Hepatocyte (in vitro differentiated cells): ENCODE data around the gene TAT. TPM values are rescaled to one million over a fixed set of nuclear protein-coding genes. Genes with fewer than 3 reads are reported as not detected.
A peak's percentile ranks its signal among the peaks of the same experiment; 100 is the strongest.
"Not testable (repeated sequence)": the region's sequence is repeated elsewhere in the genome, so short reads cannot be mapped to it uniquely, and the experiment has no call there.

Source experiments
- DNase-seq: peaks from one replicate; pipeline ENCODE4 v3.0.0-alpha.2; 2016; ENCODE audit warnings: low spot score
- H2AFZ ChIP-seq: fragments of 200-600 bp; sonication (generic); 2 replicates; pipeline ENCODE4 v1.6.0; 2016; ENCODE audit warnings: antibody characterized with exemption, mild to moderate bottlenecking
- H3K27ac ChIP-seq: fragments of 200-600 bp; sonication (generic); 2 replicates; pipeline ENCODE4 v1.5.1; 2016; ENCODE audit warnings: mild to moderate bottlenecking
- H3K27me3 ChIP-seq: fragments of 200-600 bp; sonication (generic); 2 replicates; pipeline ENCODE4 v1.6.1; 2016
- H3K36me3 ChIP-seq: fragments of 200-600 bp; sonication (generic); replicated peaks from 2 replicates; pipeline ENCODE4 v1.5.1; 2016; ENCODE audit warnings: low read depth; ENCODE audit not compliant: insufficient read depth
- H3K4me1 ChIP-seq: fragments of 200-600 bp; sonication (generic); 2 replicates; pipeline ENCODE4 v1.5.1; 2016; ENCODE audit warnings: mild to moderate bottlenecking, moderate library complexity; ENCODE audit not compliant: insufficient read depth
- H3K4me2 ChIP-seq: fragments of 200-600 bp; sonication (generic); 2 replicates; pipeline ENCODE4 v1.6.0; 2016
- H3K4me3 ChIP-seq: fragments of 200-600 bp; sonication (generic); 2 replicates; pipeline ENCODE4 v1.5.1; 2016; ENCODE audit warnings: mild to moderate bottlenecking
- H3K79me2 ChIP-seq: fragments of 200-600 bp; sonication (generic); 2 replicates; pipeline ENCODE4 v1.6.0; 2017; ENCODE audit warnings: mild to moderate bottlenecking
- H3K9me2 ChIP-seq: fragments of 200-600 bp; sonication (generic); replicated peaks from 2 replicates; pipeline ENCODE4 v1.6.0; 2017; ENCODE audit warnings: mild to moderate bottlenecking; ENCODE audit not compliant: insufficient read depth
- H3K9me3 ChIP-seq: fragments of 200-600 bp; sonication (generic); 2 replicates; pipeline ENCODE4 v1.5.1; 2016; ENCODE audit warnings: low read depth, mild to moderate bottlenecking
- H4K20me1 ChIP-seq: fragments of 200-600 bp; sonication (generic); 2 replicates; pipeline ENCODE4 v1.6.0; 2016; ENCODE audit warnings: mild to moderate bottlenecking; ENCODE audit not compliant: insufficient read depth, poor library complexity, severe bottlenecking
- EZH2 ChIP-seq: fragments of 200-600 bp; sonication (generic); IDR thresholded peaks from 2 replicates; pipeline ENCODE4 v1.6.1; 2016; ENCODE audit warnings: antibody characterized with exemption, mild to moderate bottlenecking, borderline replicate concordance
- EZH2phosphoT487 ChIP-seq: fragments of 200-600 bp; sonication (generic); IDR thresholded peaks from one replicate; pipeline ENCODE4 v1.6.1; 2018; ENCODE audit warnings: antibody characterized with exemption, mild to moderate bottlenecking, low read depth, moderate library complexity; ENCODE audit not compliant: unreplicated experiment, severe bottlenecking
- WGBS: methylation state at CpG from one replicate; pipeline ENCODE4 v1.1.6; 2016; ENCODE audit warnings: low lambda C conversion rate; ENCODE audit errors: missing lambda C conversion rate; 5-methylcytosine and 5-hydroxymethylcytosine counted together
- polyA plus RNA-seq: library from polyadenylated mRNA; unstranded; fragments of >200 nt; fragmentation: Nextera tagmentation; extraction: Ambion mirVana; gene quantifications from 2 replicates; pipeline ENCODE4 v1.2.1, GENCODE V29; 2016
- total RNA-seq: library from RNA; depleted of rRNA; stranded (reverse); fragments of >200 nt; gene quantifications from 2 replicates; pipeline ENCODE4 v1.2.3, GENCODE V29; 2014
- TF ChIP-seq, protein P1 (sequence below): fragments of 200-600 bp; sonication (generic); IDR thresholded peaks from 2 replicates; pipeline ENCODE4 v1.5.1; 2016; ENCODE audit warnings: antibody characterized with exemption, mild to moderate bottlenecking; ENCODE audit not compliant: poor library complexity

TAT gene
- total and polyA plus RNA-seq, 2 experiments from 2014 or later, result 2.8 to 4.2 TPM

GRCh38 chr16:71600822-71601221 is 23.9 kb upstream of the TAT start:
- H3K36me3 ChIP-seq, result no peaks in the 10 kb centered on the region
- no peaks in the 10 kb centered on the region for H3K79me2 ChIP-seq
- WGBS, result 91% methylated on average over 8 of the region's 8 CpGs
- H3K4me3 ChIP-seq, result no peak overlapping the region
- no peaks in the 10 kb centered on the region for H3K9me2 ChIP-seq
- H2AFZ ChIP-seq, result no peak overlapping the region
- no peaks in the 10 kb centered on the region for H3K27me3 ChIP-seq
- H3K4me2 ChIP-seq, result no peak overlapping the region
- H4K20me1 ChIP-seq, result no peaks in the 10 kb centered on the region
- H3K9me3 ChIP-seq, result no peaks in the 10 kb centered on the region
- no peak for DNase-seq
- no peak overlapping the region for H3K27ac ChIP-seq
- H3K4me1 ChIP-seq, result no peaks in the 10 kb centered on the region
- TF ChIP-seq, protein P1, sequence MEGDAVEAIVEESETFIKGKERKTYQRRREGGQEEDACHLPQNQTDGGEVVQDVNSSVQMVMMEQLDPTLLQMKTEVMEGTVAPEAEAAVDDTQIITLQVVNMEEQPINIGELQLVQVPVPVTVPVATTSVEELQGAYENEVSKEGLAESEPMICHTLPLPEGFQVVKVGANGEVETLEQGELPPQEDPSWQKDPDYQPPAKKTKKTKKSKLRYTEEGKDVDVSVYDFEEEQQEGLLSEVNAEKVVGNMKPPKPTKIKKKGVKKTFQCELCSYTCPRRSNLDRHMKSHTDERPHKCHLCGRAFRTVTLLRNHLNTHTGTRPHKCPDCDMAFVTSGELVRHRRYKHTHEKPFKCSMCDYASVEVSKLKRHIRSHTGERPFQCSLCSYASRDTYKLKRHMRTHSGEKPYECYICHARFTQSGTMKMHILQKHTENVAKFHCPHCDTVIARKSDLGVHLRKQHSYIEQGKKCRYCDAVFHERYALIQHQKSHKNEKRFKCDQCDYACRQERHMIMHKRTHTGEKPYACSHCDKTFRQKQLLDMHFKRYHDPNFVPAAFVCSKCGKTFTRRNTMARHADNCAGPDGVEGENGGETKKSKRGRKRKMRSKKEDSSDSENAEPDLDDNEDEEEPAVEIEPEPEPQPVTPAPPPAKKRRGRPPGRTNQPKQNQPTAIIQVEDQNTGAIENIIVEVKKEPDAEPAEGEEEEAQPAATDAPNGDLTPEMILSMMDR, result no peak
- TF ChIP-seq EZH2phosphoT487 (no peak), EZH2 (no peak)

GRCh38 chr16:71598426-71598825 is 21.5 kb upstream of the TAT start:
- H2AFZ ChIP-seq, H3K4me1 ChIP-seq, H3K4me2 ChIP-seq, H3K4me3 ChIP-seq, H3K27ac ChIP-seq, DNase-seq, H4K20me1 ChIP-seq, H3K79me2 ChIP-seq, H3K9me2 ChIP-seq, H3K27me3 ChIP-seq, H3K36me3 ChIP-seq, H3K9me3 ChIP-seq: not testable (repeated sequence)
- WGBS, result 43% methylated on average over 2 of the region's 2 CpGs

GRCh38 chr16:71595340-71595826 is 18.5 kb upstream of the TAT start:
- WGBS, result 85% methylated on average over 7 of the region's 7 CpGs

DNA sequence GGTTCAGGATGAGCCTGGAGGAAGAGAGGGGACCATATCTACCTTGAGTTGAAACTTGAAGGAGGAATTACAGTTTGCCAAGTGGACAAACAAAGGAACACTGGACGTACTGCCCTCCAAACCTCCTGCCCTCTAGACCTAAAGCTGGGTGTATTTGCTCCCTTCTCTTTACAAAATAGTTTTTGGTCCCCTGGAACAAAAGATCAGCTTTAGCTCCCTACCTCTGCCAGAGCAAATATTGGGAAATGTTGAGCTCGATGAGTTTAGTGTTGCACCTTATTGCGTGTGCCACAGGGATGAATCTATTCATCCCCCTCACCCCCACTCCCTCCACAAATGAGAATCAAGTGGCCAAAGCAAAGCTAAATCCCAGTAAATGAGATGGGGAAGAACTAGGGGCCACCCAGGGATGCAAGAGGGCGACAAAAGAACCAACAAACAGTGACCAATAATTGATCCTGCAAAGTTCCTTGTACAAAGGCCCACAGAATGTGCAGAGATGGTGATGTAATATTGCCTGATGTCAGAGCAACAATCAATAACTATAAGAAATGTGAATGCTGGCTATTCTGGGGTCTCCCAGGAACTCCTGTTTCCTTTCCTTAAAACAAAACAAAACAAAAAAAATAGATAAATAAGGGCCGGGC is 17.2 kb upstream of the TAT start:
- Histone ChIP-seq H3K9me2 (no peaks in the 10 kb centered on the region), H3K27me3 (no peaks in the 10 kb centered on the region), H3K4me1 (no peaks in the 10 kb centered on the region), H3K27ac (peak overlapping the region; percentile 37), H3K4me2 (no peak overlapping the region), H2AFZ (no peak overlapping the region), H3K9me3 (no peaks in the 10 kb centered on the region), H3K36me3 (no peaks in the 10 kb centered on the region), H4K20me1 (no peaks in the 10 kb centered on the region), H3K4me3 (no peak overlapping the region), H3K79me2 (no peaks in the 10 kb centered on the region)
- 73% methylated on average over 5 of the region's 5 CpGs for WGBS
- TF ChIP-seq, protein P1, result no peak
- DNase-seq, result no peak

More at GRCh38 chr16:71595340-71595826, 18.5 kb upstream of the TAT start:
- not testable (repeated sequence) for H3K27me3 ChIP-seq, H3K36me3 ChIP-seq, H3K79me2 ChIP-seq, H3K4me1 ChIP-seq, H3K9me2 ChIP-seq, H3K4me2 ChIP-seq, H2AFZ ChIP-seq, H3K9me3 ChIP-seq, H3K27ac ChIP-seq, H4K20me1 ChIP-seq, H3K4me3 ChIP-seq, DNase-seq
